ELR (cell line): ENCODE results near the gene OR10A3.

Experiments used
- DNase-seq: peaks from one replicate; pipeline ENCODE4 v3.0.0-alpha.2; 2015; ENCODE audit warnings: low read depth

The OR10A3 gene

GRCh38 chr11:7892059-7892699 is 49.3 kb downstream of the OR10A3 start:
- DNase-seq = peak; percentile 81

GRCh38 chr11:7890417-7891172 is 50.9 kb downstream of the OR10A3 start:
- peak; percentile 13 for DNase-seq

GRCh38 chr11:7889985-7890384 is 51.5 kb downstream of the OR10A3 start:
- no peak for DNase-seq
